Neural cell (in vitro differentiated cells): Measurements from ENCODE around the gene TTN.

ENCODE experiments used
- EP300 ChIP-seq: fragments of 450-650 bp; conservative IDR thresholded peaks from 2 replicates; pipeline ENCODE4 v1.6.1; 2014; ENCODE audit warnings: antibody characterized with exemption, mild to moderate bottlenecking, moderate library complexity; ENCODE audit not compliant: poor library complexity, severe bottlenecking
- POLR2AphosphoS5 ChIP-seq: IDR thresholded peaks from 2 replicates; pipeline ENCODE4 v1.6.1; 2012
- RAD21 ChIP-seq: fragments of 450-650 bp; conservative IDR thresholded peaks from 2 replicates; pipeline ENCODE4 v1.6.1; 2014; ENCODE audit warnings: antibody characterized with exemption, mild to moderate bottlenecking, moderate library complexity
- SMC3 ChIP-seq: fragments of 450-650 bp; conservative IDR thresholded peaks from 2 replicates; pipeline ENCODE4 v1.6.1; 2014; ENCODE audit warnings: antibody characterized with exemption, mild to moderate bottlenecking, moderate library complexity; ENCODE audit not compliant: poor library complexity
- TAF1 ChIP-seq: IDR thresholded peaks from 2 replicates; pipeline ENCODE4 v1.6.1; 2012; ENCODE audit warnings: low read depth
- TF ChIP-seq, protein P1 (sequence below): fragments of 450-650 bp; IDR thresholded peaks from 2 replicates; pipeline ENCODE4 v1.5.1; 2014; ENCODE audit warnings: antibody characterized with exemption, mild to moderate bottlenecking, moderate library complexity; ENCODE audit not compliant: poor library complexity, severe bottlenecking
- TF ChIP-seq, protein P2 (sequence below): IDR thresholded peaks from 2 replicates; pipeline ENCODE4 v1.6.1; 2012; ENCODE audit warnings: borderline replicate concordance

DNA sequence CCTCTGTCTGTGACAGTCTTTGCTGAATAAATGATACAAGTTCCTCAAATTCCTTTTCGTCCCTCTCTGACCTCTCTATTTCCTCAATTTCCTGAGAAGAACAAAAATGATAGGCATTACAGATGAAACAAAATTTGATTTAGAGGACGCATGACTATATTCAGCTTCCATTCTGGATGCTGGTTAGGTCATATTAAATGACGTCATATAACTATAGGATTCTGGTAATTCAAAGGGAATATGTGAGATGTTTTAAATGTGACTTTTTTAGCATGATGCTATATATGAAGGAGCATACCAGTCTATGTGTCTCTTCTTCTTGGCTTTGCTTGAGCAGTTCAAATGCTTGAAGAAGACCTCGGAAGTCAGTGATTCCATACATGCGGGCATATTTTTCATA is 102.3 kb downstream of the TTN start:
- TF ChIP-seq TAF1: no peak
- no peak for TF ChIP-seq SMC3
- TF ChIP-seq RAD21: no peak
- TF ChIP-seq, protein P1, sequence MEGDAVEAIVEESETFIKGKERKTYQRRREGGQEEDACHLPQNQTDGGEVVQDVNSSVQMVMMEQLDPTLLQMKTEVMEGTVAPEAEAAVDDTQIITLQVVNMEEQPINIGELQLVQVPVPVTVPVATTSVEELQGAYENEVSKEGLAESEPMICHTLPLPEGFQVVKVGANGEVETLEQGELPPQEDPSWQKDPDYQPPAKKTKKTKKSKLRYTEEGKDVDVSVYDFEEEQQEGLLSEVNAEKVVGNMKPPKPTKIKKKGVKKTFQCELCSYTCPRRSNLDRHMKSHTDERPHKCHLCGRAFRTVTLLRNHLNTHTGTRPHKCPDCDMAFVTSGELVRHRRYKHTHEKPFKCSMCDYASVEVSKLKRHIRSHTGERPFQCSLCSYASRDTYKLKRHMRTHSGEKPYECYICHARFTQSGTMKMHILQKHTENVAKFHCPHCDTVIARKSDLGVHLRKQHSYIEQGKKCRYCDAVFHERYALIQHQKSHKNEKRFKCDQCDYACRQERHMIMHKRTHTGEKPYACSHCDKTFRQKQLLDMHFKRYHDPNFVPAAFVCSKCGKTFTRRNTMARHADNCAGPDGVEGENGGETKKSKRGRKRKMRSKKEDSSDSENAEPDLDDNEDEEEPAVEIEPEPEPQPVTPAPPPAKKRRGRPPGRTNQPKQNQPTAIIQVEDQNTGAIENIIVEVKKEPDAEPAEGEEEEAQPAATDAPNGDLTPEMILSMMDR: no peak
- TF ChIP-seq POLR2AphosphoS5: no peak
- TF ChIP-seq, protein P2, sequence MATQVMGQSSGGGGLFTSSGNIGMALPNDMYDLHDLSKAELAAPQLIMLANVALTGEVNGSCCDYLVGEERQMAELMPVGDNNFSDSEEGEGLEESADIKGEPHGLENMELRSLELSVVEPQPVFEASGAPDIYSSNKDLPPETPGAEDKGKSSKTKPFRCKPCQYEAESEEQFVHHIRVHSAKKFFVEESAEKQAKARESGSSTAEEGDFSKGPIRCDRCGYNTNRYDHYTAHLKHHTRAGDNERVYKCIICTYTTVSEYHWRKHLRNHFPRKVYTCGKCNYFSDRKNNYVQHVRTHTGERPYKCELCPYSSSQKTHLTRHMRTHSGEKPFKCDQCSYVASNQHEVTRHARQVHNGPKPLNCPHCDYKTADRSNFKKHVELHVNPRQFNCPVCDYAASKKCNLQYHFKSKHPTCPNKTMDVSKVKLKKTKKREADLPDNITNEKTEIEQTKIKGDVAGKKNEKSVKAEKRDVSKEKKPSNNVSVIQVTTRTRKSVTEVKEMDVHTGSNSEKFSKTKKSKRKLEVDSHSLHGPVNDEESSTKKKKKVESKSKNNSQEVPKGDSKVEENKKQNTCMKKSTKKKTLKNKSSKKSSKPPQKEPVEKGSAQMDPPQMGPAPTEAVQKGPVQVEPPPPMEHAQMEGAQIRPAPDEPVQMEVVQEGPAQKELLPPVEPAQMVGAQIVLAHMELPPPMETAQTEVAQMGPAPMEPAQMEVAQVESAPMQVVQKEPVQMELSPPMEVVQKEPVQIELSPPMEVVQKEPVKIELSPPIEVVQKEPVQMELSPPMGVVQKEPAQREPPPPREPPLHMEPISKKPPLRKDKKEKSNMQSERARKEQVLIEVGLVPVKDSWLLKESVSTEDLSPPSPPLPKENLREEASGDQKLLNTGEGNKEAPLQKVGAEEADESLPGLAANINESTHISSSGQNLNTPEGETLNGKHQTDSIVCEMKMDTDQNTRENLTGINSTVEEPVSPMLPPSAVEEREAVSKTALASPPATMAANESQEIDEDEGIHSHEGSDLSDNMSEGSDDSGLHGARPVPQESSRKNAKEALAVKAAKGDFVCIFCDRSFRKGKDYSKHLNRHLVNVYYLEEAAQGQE: no peak
- no peak for TF ChIP-seq EP300
